ENCODE data around the gene AUTS2.

AUTS2 gene

DNA sequence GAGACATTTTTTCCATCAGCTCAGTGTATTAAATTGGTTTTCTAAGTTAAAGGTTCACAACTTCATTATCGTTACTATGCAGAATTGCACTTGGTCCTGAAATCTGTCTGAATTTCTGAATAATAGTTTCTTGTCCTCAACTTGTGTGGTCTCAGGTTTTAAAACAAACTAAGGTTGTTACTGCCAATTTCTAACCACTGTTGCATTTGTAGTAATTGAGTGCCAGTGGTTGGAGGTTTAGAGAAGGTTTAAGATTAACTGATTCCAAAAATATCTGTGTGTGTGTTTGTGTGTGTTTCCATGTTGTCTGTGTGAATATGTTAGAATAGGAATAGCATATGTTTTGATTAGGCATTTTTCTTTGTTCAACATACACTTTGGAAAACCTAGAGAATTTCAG, 395.9 kb downstream of the AUTS2 start:
- Histone ChIP-seq H3K27ac (ENCODE audit: low read depth, low read length) (no peak overlapping the region), H4K20me1 (ENCODE audit: low read depth, low read length) (0 out of 2 replicates have a peak, but pooled peaks cover 6% of the 10 kb centered on the region), H3F3A (ENCODE audit: insufficient read depth) (no peaks in the 10 kb centered on the region), H3K4me2 (ENCODE audit: low read depth, low read length, poor library complexity, severe bottlenecking) (no peak overlapping the region), H2AFZ (ENCODE audit: low read depth, low read length, severe bottlenecking) (no peak overlapping the region), H3K9me2 (replicated peaks; ENCODE audit: insufficient read depth, low read length) (no peaks in the 10 kb centered on the region), H3K9ac (ENCODE audit: low read length) (no peak overlapping the region), H3K36me3 (ENCODE audit: low read length) (no peaks in the 10 kb centered on the region), H3K4me3 (ENCODE audit: insufficient read depth, low read length, poor library complexity, severe bottlenecking) (no peak overlapping the region), H3K9me3 (ENCODE audit: insufficient read depth, low read length) (no peaks in the 10 kb centered on the region), H3K79me2 (ENCODE audit: insufficient read depth, low read length) (no peaks in the 10 kb centered on the region), H3K27me3 (ENCODE audit: low read length) (no peaks in the 10 kb centered on the region)
- no peak for TF ChIP-seq CTCF (IDR thresholded peaks at IDR 0.05; ENCODE audit: insufficient read depth, low read length, poor library complexity, severe bottlenecking)
- TF ChIP-seq EZH2phosphoT487 (conservative IDR thresholded peaks at IDR 0.05; ENCODE audit: low read length) = no peak

DNA sequence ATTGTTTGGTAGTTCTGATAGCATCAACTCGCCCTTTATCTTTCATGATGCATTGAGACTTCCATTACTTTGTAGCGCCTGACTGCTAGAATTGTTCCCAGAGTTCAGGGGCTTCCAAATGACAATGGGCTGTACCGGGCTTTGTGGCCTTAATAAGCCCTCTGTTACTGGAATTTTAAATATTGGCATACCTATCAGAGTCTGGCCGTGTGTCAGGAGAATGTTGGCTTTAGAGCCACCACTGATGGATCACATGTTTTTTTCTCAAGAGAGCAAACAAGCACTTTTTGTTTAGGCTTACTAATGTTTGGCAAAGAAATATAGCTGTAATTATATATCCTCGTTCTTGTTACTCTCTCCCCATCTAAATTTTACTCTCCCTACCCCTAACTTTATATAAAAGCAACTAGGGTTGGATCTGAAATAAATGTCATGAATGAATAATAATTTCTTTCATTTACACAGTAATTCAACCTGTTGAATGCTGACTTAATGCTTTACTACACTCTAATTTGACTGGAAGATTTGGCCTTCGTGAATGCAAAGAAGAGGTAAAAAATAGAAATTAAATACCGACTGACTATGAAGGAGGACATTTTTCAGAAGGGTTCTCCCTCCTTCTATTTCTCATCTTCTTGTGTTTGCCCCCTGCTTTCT, 396.7 kb downstream of the AUTS2 start:
- no peaks in the 10 kb centered on the region for H3K9me2 ChIP-seq (replicated peaks; ENCODE audit: insufficient read depth, low read length)
- peaks cover 5% of the 10 kb centered on the region; the same call in 1 of the 2 replicates for H4K20me1 ChIP-seq (ENCODE audit: low read depth, low read length)
- no peaks in the 10 kb centered on the region for H3K79me2 ChIP-seq (ENCODE audit: insufficient read depth, low read length)
- no peak overlapping the region for H3K4me3 ChIP-seq (ENCODE audit: insufficient read depth, low read length, poor library complexity, severe bottlenecking)
- TF ChIP-seq CTCF (IDR thresholded peaks at IDR 0.05; ENCODE audit: insufficient read depth, low read length, poor library complexity, severe bottlenecking) = no peak
- TF ChIP-seq EZH2phosphoT487 (conservative IDR thresholded peaks at IDR 0.05; ENCODE audit: low read length) = no peak
- no peak overlapping the region for H3K9ac ChIP-seq (ENCODE audit: low read length)
- H3K27me3 ChIP-seq (ENCODE audit: low read length) = no peaks in the 10 kb centered on the region
- H3F3A ChIP-seq (ENCODE audit: insufficient read depth) = no peaks in the 10 kb centered on the region
- no peaks in the 10 kb centered on the region for H3K9me3 ChIP-seq (ENCODE audit: insufficient read depth, low read length)
- H3K27ac ChIP-seq (ENCODE audit: low read depth, low read length) = no peak overlapping the region
- H3K4me2 ChIP-seq (ENCODE audit: low read depth, low read length, poor library complexity, severe bottlenecking) = no peak overlapping the region
- no peaks in the 10 kb centered on the region for H3K36me3 ChIP-seq (ENCODE audit: low read length)
- no peak overlapping the region for H2AFZ ChIP-seq (ENCODE audit: low read depth, low read length, severe bottlenecking)

GRCh38 chr7:69996121-69996520, 397.8 kb downstream of the AUTS2 start:
- Histone ChIP-seq H3K4me2 (ENCODE audit: low read depth, low read length, poor library complexity, severe bottlenecking) (no peak overlapping the region), H3K79me2 (ENCODE audit: insufficient read depth, low read length) (no peaks in the 10 kb centered on the region), H3K36me3 (ENCODE audit: low read length) (no peaks in the 10 kb centered on the region), H3F3A (ENCODE audit: insufficient read depth) (no peaks in the 10 kb centered on the region), H3K9ac (ENCODE audit: low read length) (no peak overlapping the region), H3K27ac (ENCODE audit: low read depth, low read length) (no peak overlapping the region), H3K9me3 (ENCODE audit: insufficient read depth, low read length) (no peaks in the 10 kb centered on the region), H2AFZ (ENCODE audit: low read depth, low read length, severe bottlenecking) (no peak overlapping the region), H4K20me1 (ENCODE audit: low read depth, low read length) (peaks cover 5% of the 10 kb centered on the region; the same call in 1 of the 2 replicates), H3K4me3 (ENCODE audit: insufficient read depth, low read length, poor library complexity, severe bottlenecking) (no peak overlapping the region), H3K27me3 (ENCODE audit: low read length) (no peaks in the 10 kb centered on the region), H3K9me2 (replicated peaks; ENCODE audit: insufficient read depth, low read length) (no peaks in the 10 kb centered on the region)
- TF ChIP-seq EZH2phosphoT487 (conservative IDR thresholded peaks at IDR 0.05; ENCODE audit: low read length) = no peak
- TF ChIP-seq CTCF (IDR thresholded peaks at IDR 0.05; ENCODE audit: insufficient read depth, low read length, poor library complexity, severe bottlenecking) = no peak

All from SU-DHL-6 (cell line).